Suprapubic skin (tissue), 4 donors: Measurements from ENCODE around the gene RTP3.

Experiments used
- POLR2A ChIP-seq, 2 donors: fragments of 450-650 bp; IDR thresholded peaks; one replicate each; pipeline ENCODE4 v1.6.1; 2017; ENCODE audit warnings: antibody characterized with exemption in 2 of 2, mild to moderate bottlenecking in 2 of 2, moderate library complexity in 2 of 2
- POLR2AphosphoS5 ChIP-seq, 3 donors: sonication (generic); formaldehyde crosslinking; IDR thresholded peaks; one replicate each; pipeline ENCODE4 v1.6.1; 2017; ENCODE audit warnings: antibody characterized with exemption in 3 of 3
- TF ChIP-seq, protein P1 (sequence below), 2 donors: fragments of 200-600 bp in 1 of 2; fragments of 450-650 bp in 1 of 2; sonication (generic) in 1 of 2; IDR thresholded peaks; one replicate each; pipeline ENCODE4 v1.5.1; 2016 to 2019; ENCODE audit warnings: antibody characterized with exemption in 2 of 2, mild to moderate bottlenecking in 1 of 2, moderate library complexity in 1 of 2

DNA sequence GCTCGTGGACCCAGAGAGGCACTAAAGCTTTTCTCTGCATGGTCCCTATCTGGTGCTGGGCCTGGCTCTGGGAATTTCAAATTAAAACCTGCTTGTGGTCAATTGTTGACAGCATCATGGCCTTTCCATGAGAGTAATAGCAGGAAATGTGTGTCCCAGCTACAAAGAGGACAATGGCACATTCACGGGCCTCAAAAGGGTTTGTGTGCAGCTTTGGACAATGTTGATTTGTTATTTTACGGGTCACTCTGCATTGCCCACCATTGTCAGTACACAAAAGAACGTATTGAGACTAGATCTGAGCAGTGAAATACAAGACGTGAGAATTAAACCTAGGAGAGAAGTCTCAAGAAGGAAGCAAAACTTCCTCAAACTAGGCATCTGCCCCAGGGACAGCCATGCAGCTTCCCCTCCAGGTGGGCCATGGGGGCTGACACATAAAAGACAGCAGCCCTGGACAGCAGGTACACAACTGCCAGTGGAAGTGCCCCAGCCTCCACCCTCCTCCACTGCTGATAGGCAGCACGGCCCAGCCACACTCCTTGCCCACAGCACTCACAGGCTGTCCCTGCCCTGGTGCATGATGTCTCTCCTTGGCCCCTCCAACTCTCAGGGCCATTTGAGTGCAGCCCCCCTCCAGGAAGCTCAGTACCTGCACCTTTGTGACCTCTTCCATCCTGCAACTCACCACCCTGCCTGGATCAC, 17.1 kb upstream of the RTP3 start:
- TF ChIP-seq, protein P1, sequence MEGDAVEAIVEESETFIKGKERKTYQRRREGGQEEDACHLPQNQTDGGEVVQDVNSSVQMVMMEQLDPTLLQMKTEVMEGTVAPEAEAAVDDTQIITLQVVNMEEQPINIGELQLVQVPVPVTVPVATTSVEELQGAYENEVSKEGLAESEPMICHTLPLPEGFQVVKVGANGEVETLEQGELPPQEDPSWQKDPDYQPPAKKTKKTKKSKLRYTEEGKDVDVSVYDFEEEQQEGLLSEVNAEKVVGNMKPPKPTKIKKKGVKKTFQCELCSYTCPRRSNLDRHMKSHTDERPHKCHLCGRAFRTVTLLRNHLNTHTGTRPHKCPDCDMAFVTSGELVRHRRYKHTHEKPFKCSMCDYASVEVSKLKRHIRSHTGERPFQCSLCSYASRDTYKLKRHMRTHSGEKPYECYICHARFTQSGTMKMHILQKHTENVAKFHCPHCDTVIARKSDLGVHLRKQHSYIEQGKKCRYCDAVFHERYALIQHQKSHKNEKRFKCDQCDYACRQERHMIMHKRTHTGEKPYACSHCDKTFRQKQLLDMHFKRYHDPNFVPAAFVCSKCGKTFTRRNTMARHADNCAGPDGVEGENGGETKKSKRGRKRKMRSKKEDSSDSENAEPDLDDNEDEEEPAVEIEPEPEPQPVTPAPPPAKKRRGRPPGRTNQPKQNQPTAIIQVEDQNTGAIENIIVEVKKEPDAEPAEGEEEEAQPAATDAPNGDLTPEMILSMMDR (IDR thresholded peaks at IDR 0.05): no peak
- TF ChIP-seq POLR2A (IDR thresholded peaks at IDR 0.05) (no peak), POLR2AphosphoS5 (IDR thresholded peaks at IDR 0.05) (no peak)
